Lung microvascular endothelial cell (primary cell): ENCODE results near the gene PEX11B. TPM values are rescaled to one million over a fixed set of nuclear protein-coding genes. Genes with fewer than 3 reads are reported as not detected.
A peak's percentile ranks its signal among the peaks of the same experiment; 100 is the strongest.

Experiments
- DNase-seq, 2 donors: peaks; one replicate each; pipeline versions ENCODE4 v3.0.0 to v3.0.0-alpha.2; 2010; ENCODE audit warnings: low read depth in 2 of 2
- total RNA-seq: library from RNA; depleted of rRNA; stranded (reverse); fragments of >200 nt; gene quantifications from 2 replicates; pipeline ENCODE4 v1.2.1, GENCODE V29; 2014

PEX11B gene
- total RNA-seq, 1 donor from 2014 or later = 31.9 TPM

DNA sequence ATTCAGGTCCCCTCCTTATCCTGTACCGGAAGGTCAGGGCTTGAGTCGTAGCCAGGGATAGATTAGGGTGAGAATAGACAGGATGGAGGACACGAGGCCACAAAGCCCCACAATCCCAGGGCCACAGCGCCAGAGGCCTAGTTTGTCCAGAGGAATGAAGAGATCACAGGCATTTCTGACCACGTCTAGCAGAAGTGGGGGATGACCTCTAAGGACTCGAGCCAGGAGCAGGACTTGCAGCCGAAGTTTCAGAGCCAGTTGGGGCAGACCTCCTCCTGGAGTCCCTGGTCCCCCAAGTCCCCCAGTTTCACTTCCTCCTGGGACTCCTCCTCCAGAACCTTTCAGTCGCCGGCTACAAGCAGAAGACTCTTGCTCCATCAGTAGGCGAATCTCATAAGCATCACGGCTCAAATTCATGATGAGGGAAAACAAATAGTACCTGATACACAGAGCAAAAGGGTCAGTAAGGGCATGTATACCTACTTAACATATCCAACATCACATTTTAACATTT is 6.3 kb downstream of the PEX11B start:
- no peak for DNase-seq

DNA sequence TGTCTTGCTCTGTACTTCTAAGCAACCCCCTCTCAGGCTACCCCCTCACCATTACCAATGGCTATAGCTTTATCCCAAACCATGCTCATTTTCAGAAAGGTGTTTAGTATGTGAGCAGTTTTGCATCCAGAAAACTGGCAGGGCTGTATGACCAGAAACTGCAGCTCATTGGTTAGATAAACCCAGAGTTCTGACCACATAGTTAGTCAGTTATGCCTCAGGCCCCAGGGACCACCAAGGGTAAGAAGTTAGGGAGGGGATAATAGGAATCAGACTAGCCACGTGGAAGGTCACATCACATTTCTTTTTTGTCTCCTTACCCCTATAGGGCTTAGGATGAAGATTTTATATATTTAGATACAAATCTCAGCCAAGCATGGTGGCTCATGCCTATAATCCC is 9.9 kb downstream of the PEX11B start:
- no peak for DNase-seq

DNA sequence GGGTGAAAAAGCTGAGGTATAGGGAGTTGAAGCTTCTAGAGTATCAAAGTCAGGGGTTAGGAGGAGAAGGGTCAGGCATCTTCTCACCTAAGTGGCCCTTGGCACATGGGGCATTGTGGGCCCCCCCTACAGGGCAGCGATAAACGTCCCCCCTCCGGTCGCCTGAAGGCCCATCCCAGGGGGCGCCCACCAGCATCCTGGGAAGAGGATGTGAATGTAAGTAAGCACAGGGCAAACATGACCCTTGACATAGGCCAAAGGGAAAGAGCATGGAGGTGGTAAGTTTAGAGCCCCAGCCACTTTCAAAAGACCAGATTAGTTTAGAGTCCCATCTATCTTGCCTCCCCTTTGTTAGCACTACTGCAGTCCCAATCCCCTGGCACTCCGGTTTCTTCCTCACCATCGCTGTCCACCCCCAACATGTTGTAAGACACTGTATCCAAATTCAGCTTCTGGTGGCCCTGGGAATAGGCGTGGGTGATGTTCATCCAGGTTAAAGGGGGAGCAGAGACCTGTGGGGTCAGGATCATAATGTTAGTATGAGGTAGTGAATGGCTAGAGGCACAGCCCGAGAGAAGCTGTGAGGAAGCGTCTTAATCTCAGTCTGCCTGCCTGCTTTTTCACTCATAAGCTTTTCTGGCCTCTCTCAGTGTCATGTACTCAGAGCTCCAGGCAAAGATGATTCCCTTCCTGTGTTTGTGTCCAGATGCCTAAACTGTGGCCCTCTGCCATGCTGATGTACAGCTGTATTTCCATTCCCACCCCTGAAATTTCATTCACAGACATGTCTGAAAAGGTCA is 11.4 kb downstream of the PEX11B start:
- peak; percentile 77 to 81 for DNase-seq

DNA sequence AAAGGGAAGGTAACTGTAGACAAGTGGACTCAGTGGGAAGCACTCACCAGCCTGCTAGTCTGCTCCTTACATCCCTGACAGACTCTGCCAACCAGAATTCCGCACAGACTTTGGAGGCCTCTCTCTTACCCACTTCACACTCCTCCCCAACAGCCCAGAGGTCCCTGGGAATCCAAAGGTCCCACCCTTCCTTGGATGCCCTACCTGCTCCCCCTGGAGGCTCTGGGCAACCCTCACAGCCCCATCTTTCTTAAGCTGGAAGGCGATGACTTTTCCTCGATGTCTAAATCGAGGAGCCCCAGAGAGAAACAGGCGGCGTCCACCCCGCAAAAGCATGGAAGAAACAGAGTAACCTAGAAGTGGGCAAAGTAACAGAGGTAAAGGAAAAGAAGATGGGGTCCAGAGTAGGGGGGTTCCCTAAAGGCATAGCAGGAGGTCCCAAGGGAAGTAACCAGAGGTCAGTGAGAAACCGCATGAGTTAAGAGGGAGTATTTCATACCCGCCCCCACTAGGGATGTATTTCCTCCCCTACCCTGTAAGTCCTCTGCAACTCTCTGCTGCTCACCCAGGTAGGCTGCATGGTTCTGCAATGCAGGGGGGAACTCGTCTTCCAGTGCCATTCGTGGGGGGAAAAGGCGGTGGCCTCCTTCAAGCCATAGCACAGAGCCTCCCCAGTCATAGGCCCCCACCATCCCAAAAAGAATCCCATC is 17.1 kb downstream of the PEX11B start:
- DNase-seq = no peak

DNA sequence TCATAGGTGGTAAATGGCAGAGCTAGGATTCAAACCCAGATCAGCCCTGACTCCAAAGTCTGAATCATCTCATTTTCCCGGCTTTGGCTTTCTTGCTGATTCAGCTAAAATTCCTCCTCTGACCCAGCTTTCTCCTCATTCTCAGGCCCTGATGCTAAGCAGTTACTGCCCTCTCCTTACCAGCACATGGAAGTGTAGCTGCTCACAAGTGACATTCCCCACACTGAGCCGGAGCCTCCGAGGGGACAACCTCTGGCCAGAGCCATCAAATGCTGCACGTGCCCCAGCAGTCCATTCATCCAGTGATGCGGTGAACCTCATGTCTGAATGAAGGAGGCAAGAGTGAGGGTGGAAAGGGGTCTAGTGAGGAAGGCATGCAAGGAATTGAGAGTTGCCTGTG is 19.8 kb downstream of the PEX11B start:
- DNase-seq = no peak

DNA sequence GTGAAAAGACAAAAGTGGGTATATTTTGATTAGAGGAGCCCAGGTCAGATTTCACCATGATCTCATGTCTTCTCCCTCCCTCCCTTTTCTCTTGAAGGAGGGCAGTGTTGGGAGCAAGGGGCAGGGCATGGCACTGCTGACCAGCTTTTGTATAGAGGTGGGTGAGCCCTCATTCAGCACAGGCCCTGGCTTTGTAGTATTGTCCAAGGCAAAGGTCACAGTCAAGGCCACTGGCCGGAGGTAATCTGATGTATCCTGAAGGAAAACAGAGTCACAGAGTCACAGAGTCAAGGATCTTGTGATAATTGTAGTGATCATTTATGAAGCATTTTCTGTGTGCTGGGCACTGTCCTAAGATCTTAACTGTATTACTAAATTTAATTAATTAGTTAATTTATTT is 20.5 kb downstream of the PEX11B start:
- DNase-seq = no peak

DNA sequence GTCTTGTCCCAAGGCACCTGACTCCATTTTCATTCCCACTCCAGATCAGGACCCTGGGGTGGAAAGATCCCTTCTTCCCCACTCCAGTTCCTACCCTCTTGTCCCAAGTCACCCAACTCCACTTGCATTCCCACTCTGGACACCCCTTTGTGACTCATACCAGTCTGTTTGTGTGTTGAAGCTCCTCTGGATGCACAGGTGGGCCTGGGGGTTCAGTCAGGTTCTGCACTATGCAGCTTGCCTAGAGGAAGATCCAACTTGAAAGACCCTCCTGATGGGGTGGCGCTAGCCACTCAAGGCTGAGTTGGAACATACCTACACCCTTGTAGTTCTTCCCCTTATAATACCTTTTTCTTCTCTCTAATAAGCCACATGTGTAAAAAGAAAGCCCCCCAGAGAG is 23.0 kb downstream of the PEX11B start:
- no peak for DNase-seq

DNA sequence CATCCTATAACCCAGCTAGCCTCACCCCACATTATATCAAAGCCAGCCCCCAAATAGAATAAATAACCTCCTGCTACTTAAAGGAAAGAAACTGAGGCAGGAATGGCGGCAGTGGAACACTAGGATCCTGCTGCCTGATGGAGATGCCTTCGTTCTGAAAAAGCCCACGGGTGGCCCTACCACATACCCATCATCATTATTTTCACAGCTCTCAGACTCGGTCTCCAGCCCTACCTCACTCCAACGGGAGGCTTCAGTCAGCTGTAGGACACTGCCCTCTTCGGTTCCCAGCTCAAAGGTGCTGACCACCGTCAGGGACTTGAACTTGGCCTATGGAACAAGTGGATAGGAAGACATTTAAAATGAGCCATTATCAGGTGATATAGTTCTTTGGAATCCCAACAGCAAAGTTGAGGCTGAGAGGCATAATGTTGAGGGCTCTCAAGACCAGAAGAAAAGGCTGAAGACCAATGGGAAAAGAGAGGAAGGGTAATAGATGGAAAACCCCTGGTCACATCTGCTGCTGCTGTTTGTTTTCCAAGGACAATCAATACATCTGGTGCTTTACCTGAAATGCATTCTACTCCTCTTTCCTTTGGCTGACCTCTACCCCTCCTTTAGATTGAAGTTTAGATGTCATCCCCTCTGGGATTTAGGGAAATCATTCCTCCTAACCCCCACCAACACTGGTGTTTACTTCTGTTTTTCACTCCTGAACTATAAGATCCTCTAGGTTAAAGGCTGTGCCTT is 25.0 kb downstream of the PEX11B start:
- no peak for DNase-seq

DNA sequence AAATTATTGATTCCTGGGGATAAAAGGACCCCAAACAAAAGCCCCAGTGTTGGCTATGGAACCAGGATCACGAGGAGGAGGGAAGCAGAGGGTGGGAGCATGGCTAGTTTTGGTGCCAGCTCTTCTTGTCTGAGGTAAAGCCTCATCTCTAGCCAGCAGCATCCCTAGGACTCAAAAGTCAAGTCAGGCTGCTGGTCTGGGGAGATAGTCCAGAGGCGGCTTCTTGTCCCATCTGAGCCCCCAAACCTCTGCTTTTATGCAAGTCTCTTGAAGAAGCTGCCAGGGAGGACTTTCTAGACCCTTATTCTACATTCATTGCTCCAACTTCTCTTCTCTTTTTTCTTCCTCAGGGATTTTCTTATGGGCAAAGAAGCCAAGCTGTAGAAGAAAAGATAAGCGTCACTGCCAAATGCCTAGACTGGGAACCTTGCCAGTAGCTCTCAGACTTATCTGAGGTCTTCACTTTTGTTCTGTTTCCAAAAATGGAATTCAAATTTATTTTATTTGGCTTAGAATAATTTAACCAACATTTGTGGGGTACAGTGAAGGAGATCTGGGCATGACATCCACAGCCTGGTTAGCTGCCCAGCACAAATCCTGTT is 25.9 kb downstream of the PEX11B start:
- peak in 1 of 2 donors; percentile 69 for DNase-seq

DNA sequence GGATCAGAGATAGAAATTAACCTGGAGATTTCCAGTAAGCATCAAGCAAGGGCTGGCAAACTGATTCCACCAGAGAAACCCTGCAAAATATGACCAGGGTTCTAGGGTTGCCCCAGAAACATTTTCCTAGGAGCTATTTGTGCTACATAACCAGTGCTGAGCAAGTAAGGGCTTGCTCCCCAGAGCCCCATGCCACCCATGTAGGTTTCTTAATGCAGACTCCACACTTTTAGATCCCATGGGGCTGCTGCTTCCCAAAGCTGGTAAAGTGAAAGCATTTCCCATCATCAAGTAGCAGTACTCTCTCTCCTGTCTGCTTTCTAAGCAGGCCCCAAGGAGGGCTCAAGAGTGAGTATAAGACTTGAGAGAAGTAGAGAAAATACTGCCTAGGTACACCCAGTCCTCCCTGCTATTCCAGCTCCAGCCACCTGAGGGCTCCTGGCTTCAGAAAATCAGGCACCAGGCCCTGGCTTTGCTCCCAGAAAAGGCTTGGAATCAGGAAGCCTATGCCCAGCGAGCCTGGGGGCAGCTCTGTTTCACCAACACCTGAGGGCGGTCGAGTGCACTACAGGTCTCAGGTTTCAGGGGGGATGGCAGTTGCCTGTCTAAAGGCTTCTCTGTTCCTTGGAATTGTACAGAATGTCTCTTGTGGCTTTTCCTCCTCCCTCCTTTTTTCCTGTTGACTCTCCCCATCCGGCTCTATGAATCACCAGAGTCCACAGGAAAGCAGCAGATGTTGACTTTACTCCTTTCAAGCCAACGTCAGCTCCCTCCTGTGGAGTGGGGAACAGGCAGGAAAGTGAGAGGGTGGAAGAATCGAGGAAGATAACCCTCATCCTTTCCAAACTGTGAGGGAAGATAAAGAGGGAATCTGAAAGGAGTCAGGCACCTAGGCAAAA is 26.7 kb downstream of the PEX11B start:
- DNase-seq = peak; percentile 94 to 97

DNA sequence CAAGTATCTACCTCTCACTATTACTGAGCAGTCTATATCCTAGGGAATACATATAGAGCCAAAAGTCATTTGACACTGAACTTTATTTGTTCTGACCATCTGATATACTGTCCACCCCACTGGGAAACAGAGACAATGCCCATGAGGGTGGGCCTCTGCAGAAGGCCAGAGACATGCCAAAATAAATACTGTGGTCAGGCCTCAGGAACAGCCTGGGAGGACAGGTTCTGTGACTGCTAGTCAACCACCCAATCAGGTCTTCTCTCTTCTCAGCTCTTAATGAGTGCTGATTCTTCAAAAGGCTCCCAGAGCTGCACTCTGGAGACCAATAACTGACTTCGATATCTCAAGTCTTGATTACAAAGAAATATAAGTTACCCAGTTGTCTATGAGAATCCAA is 27.4 kb downstream of the PEX11B start:
- peak; percentile 53 to 58 for DNase-seq

DNA sequence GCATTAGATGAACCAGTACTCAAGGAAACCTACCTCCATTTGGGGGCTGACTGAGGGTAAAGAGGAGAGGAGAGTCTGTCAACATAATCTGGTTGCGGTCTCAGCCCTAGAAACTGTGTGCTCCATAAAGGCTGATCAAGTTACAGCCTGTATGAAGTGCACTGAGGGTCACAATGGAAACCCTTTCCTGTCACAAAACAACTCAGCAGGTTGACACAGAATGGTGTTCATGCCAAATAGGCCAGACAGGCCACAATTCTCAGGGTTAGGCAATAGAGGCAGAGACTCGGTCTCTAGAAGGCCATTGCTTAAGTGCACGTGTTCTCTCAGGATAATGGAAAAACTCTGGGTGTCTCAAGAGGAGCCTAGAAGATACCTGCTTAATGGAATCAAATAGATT is 28.8 kb downstream of the PEX11B start:
- no peak for DNase-seq

DNA sequence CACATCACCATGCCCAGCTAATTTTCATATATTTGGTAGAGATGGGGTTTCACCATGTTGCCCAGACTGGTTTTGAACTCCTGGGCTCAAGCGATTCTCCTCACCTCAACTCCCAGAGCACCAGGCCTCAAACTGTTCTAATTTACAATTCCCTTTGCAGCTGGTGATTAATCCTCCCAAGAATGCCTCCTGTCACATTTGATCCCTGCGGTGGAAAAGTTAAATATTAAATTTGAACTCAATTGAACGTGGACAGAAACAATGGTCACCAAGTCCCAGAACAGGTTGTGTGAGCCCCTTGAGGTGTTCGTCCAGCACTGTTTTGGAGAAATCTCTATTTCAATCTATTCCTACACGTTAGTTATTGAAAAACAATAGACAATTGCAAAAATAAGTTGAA is 30.9 kb downstream of the PEX11B start:
- no peak for DNase-seq

DNA sequence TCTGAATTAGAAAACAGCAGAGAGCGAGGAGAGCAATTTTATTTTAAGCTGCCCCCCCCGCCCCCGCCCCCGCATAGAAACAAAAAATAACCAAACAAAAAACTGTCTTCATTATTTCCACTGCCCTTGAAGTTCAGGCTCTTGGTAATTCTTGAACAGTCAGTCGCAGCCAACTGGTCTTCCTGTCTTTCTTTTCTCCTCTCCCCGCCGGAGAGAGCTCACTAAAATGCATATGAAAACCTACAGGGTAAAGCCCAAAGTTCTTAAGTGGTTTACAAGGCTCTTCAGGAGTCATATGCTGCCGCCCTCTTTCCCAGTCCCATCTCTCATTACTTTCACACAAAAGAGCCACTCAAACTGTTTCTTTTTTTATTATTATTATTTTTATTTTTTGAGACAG is 31.7 kb downstream of the PEX11B start:
- no peak for DNase-seq

DNA sequence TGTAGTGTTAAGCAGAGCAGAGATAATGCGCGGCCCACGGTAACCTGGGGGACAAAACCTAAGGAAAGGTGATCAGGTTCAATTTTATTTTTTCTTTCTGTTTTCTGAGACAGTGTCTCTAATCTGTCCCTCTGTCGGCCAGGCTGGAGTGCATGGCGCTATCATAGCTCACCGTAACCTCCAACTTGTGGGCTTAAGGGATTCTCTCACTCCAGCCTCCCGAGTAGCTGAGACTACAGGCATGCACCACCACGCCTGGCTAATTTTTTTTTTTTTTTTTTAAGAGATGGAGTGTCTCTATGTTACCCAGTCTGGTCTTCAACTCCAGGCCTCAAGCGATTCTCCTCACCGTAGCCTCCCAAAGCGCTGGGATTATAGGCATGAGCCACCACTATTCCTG is 32.1 kb downstream of the PEX11B start:
- no peak for DNase-seq

DNA sequence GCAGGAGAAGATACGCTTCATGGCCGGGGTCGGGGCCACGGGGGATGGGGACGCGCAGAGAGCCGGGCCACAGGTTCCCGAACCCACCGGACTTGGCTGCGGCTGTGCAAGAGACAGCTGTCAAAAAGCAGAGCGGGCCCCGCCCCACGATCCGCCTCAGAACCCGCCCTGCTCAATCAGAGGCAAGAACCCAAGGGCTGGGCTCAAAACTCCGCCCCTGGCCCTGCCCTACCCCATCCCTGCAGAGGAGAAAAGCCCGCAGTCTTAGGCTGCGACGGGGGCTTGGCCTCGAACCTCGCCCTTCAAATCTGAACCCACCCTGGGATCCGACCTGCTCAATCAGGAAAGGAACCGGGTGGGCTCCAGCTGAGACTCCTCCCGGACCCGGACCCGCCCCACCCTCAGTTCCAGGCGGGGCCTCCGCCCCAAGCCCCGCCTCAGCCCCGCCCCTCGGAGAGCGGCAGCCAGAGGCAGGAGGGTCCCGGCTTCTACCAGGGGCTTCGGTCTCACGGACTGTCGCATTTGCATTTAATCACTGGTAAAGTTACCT is 32.7 kb downstream of the PEX11B start, which contains the start of gene ANKRD35:
ANKRD35 (minus strand) TSS at position 129 of the 550 bp plus-strand sequence; CDS start at position 21, 108 bp downstream.
- peak; percentile 64 to 65 for DNase-seq

DNA sequence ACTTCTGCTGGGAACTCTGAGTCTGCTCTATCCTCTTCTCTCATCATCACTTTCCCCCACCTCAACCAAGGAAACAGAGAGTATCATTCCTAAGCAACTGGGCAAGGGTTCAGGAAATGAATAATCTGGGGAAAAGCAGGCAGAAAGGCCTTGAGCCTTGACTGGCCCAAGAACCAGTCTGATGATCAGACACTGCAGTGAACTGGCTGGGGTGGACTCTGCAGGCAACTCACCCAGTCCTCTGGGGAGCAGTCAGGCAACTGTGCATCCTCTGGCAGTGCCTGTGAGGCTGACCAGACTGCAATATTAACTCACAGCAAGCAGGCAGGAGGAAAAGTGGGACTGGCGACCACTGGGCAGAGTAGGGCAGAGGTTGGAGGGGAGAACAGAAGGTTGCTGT is 33.8 kb downstream of the PEX11B start:
- peak in 1 of 2 donors; percentile 84 for DNase-seq

DNA sequence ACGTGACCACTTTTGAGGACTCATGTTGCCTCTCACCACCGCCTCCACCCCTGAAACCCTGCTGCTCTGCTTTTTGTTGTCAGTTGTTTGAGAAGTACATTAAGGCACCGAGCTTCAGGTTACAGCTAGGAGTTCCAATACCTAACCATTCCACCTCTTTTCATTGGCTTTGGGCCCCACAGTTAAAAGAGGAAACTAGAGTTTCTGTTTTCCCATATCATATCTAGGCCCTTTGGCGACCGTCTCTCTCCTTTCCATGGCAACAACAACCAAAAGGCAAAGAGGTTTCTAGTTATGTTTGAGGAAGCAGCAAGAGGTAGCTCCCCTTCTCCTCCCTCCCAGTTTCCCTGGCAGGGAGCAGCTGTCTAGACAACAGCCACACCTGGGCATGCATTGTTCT is 38.7 kb downstream of the PEX11B start:
- no peak for DNase-seq

DNA sequence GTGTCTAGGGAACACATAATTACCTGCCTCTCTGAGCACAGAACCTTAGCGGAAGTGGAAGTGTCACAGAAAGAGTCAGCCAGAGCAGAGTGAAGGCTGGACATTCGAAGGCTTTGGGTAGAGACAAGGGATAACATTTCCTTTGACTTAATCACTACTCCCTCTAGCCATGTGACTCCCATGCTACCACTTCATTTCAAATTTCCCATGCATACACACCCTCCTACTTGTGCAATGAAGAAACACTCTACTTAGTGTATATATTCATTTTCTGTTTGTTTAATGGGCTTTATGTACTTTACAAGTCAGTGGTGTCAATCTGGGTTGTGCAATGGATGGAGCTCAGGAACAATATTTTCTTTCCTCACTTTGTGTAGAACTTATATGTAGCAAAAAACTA is 39.8 kb downstream of the PEX11B start:
- no peak for DNase-seq

DNA sequence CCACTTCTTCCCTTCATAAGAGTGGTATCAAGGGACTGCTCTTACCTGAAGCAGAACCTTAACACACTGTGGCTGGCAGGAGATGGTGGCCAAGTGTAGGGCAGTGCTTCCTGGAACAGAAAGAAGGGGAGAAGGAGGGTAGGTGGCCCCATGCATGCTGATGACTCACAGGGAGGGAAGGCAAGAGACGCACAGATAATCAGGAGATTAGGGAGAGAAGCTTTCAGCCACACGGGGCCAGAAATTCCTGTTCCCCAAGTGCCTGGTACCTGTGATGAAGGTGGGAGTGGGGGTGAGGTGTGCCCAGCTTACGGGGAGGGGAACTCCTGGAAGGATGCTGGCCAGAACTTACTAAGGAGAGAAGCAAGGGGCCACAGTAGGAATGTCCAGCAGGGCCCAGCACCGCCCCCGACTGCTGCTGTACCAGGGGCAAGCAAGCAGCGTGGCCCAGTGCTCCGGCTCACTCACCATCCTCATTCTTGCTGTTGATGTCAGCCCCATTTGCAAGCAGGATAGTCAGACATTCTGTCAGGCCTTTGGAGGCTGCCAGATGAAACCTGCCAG is 40.5 kb downstream of the PEX11B start:
- DNase-seq = no peak
